GM20000 (cell line): ENCODE measurements around the gene NAALAD2.

ENCODE experiments used
- DNase-seq: peaks from one replicate; pipeline ENCODE4 v3.0.0; 2012; ENCODE audit warnings: low spot score
- CTCF ChIP-seq: IDR thresholded peaks from 2 replicates; pipeline ENCODE4 v1.5.1; 2012; ENCODE audit warnings: mild to moderate bottlenecking, control low read depth; ENCODE audit errors: extremely low read depth, missing control alignments

Gene NAALAD2

GRCh38 chr11:90219438-90219837, 85.0 kb downstream of the NAALAD2 start:
- DNase-seq, result no peak

DNA sequence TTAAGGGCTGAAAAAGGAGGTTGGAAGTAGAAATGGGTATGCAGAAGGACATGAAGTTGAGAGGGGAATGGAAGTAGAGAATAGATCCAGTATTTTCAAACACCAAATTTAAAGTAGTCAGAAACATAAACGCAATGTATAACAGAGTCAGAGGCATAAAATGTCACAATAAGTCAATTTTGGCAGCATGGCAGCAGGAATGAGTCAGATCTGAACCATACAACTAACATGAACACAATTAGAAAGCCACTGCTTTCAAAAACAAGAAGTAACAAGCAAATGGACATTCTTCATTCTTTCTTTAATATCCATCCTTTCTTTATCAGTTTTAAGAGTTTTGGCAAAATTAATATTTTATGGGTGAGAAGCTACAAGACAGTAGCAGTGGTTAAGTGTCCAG, 85.9 kb downstream of the NAALAD2 start:
- TF ChIP-seq CTCF, result no peak

More at GRCh38 chr11:90219438-90219837, 85.0 kb downstream of the NAALAD2 start:
- no peak for TF ChIP-seq CTCF

DNA sequence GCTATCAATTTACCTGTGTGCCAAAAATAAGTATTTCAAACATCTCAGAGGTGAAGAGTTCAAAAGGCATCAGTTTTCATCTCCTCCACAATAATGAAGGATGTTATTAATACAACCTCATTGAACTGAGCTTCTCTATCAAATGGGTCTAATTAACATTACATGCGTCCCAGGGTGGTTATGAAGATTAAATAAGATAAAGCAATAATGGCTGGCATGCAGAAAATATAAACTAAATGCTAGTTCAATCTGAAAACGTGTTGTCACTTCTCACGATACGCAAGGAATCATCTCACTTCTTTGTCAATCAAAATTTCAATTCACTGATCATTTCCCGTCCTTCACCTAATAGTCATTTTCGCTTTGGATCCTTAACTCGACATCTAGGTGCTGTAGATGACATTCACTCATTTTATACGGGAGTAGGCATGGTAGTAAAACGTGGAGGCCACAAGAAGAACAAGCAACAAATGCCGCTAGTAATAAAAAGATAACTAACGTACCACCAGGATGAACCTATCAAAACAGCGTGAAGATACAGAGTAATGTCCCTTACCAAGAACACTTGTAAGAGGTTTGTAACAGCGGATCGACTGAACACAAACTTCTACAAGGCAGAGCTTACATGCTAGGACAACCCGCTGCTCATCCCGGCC, 87.5 kb downstream of the NAALAD2 start:
- TF ChIP-seq CTCF, result no peak
- DNase-seq, result no peak

More for the DNA sequence above, 85.9 kb downstream of the NAALAD2 start:
- DNase-seq, result peak; percentile 46

DNA sequence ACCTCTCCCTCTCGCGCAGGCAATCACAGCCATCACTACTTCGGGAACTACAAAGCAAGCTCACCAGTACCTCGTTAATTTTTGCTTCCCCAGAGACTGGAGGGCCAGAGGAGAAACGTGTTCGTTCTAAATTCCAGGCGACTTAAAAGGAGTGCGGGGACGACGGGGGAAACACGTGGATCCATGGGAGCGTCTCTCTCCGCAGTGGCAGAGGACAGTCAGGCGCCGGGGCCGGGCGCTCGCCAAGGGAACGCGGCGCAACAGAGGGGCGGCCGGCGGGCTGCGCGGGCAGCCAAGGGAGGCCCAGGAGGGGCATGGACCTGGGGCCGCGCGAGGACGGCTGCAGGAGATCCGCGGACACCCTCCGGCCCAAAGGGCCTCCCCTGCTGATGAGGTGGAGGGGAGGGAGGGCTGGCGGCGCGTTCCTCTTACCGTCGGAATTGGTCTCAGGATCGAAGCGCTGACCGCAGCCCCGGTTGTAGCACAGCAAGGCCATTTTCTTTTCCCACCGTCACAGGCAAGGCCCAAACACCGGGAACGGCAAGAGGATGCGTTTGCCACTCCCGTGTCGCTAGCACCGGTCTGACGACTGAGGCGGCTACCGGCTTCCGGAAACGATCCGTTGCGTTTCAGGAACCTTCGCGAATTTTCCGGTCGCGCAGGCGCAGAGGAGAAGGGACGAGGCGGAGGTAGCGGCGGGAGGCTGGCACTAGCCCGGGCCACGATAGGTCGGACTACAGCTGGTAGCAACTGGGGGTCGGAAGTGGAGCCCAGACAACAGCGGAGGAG, 88.2 kb downstream of the NAALAD2 start, which contains the start of gene CHORDC1:
Gene CHORDC1 (minus strand): TSS at position 591 of the 789 bp plus-strand sequence. CDS start 95 bp downstream, at position 496.
- TF ChIP-seq CTCF, result no peak
- DNase-seq, result peak; percentile 93

DNA sequence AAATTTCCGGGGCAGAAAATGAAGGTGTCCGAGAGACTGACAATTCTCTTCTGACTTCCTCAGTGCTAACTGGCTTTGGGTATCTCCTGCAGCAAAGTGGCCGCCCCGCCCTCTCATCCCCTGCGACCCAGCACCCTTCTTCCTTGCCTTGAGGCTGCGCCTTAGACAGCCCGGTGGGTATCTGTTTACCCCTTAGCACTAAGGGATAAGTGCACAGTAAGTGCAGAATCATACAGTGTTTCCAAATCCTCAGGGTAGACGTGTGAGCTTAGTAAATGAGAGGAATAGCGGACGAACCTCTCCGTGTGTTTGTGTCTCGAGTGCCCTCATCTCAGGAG, 88.8 kb downstream of the NAALAD2 start:
- TF ChIP-seq CTCF, result no peak
- no peak for DNase-seq

- DNase-seq, result no peak
- TF ChIP-seq CTCF, result no peak
Observed at GRCh38 chr11:90228056-90228455, 93.6 kb downstream of the NAALAD2 start.

DNA sequence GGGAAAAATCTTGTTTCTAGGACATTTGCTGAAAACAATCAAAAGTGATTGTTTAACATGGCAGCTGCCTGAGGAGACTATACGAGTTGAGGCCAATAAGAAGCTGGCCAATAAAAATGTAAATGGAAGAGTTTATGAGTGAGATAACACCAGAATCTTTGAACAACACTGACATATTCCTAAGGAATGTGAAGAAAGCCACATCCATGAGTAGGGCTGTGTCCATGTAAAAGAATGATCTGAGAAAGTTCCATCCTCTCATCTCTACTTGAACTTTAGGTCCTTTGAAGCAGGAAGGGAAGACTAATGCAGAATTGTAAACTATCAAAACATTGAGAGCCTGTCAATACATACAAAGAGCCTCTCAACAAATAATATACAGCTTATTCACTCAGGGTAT, 95.3 kb downstream of the NAALAD2 start:
- DNase-seq, result no peak
- TF ChIP-seq CTCF, result no peak
